ENCODE results near the gene SOHLH2. TPM values are rescaled to one million over a fixed set of nuclear protein-coding genes. Genes with fewer than 3 reads are reported as not detected.

Gene SOHLH2
- total RNA-seq, 8 experiments from 2014 or later: 0.20 to 6.0 (median 3.8) TPM; not detected in 1

- ATAC-seq (replicated peaks in 6 of 8): no peak
- Histone ChIP-seq H3K27ac (no peak overlapping the region), H3K4me3 (no peak overlapping the region), H3K4me1 (replicated peaks in 1 of 2) (no peaks in the 10 kb centered on the region)
- 0 to 100% (median 93%) methylated on average over 1 to 3 of the region's 4 CpGs; no CpG with 5 or more reads in 3 of the 10 experiments for WGBS, 10 experiments
- in situ Hi-C loops (cut with MboI; ENCODE audit: low pct_unique_long_range_greater_than_20kb in 2 of 9, low sequenced_read_pairs in 9 of 9, unreplicated experiment in 9 of 9): no loop called here
Observed at GRCh38 chr13:36173571-36174322, 40.6 kb downstream of the SOHLH2 start.

DNA sequence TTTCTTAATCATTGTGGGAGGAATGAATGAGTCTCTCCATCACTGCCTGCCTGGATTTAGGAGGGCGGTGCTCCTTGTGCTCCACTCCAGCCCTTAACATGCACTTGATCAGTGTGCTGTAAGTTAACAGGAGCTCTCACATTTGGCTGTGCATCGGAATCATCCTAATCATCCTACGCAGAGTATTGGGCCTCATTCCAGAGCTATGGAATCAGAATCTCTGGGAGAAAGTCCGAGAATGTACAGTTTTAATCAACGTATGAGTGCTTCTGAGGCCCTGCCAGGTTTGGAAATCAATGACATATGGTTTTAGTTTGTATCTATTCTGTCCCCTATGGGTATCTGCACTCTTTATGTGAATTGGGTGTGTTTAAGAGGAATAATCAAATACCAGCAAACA lies 48.3 kb downstream of the SOHLH2 start:
- Histone ChIP-seq H3K4me3 (no peak overlapping the region), H3K27ac (no peak overlapping the region), H3K4me1 (replicated peaks in 1 of 2) (peaks cover 17 to 22% of the 10 kb centered on the region in 2 donors)
- 40 to 100% (median 83%) methylated on average over 1 to 5 of the region's 5 CpGs; no CpG with 5 or more reads in 1 of the 10 experiments for WGBS, 10 experiments
- no peak for ATAC-seq (replicated peaks in 6 of 8)
- in situ Hi-C loops (cut with MboI; ENCODE audit: low pct_unique_long_range_greater_than_20kb in 2 of 9, low sequenced_read_pairs in 9 of 9, unreplicated experiment in 9 of 9): no loop called here

- Histone ChIP-seq H3K27ac (peak overlapping the region; percentile 16 to 27), H3K4me3 (no peak overlapping the region), H3K4me1 (replicated peaks in 1 of 2) (peaks cover 17 to 22% of the 10 kb centered on the region in 2 donors)
- in situ Hi-C loops (cut with MboI; ENCODE audit: low pct_unique_long_range_greater_than_20kb in 2 of 9, low sequenced_read_pairs in 9 of 9, unreplicated experiment in 9 of 9): no loop called here
- peak in 6 of 8 experiments; percentile 37 to 86 (median 80) for ATAC-seq (replicated peaks in 6 of 8)
- 34 to 93% (median 65%) methylated on average over 1 to 7 of the region's 7 CpGs; no CpG with 5 or more reads in 1 of the 10 experiments for WGBS, 10 experiments
Observed at GRCh38 chr13:36163809-36164308, 50.5 kb downstream of the SOHLH2 start.

DNA sequence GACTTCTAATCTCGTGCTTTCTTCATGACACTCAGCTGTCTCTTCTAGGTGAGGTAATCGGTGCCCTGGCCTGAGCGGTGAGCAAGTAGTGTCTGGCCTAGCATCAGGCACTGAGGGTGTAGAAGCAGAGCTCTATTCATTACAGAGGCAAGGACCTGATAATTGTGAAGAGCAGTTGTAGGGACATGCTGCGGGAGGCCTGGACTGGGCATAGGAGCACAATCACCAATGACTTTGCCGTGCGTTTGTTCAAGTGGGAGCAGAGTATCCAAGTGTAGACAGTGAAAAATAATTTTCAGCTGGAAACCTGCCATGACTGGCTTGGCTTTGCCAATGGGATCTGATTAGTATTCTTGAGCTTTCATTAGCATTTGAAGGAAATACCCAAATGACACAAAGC lies 51.1 kb downstream of the SOHLH2 start:
- Histone ChIP-seq H3K4me1 (replicated peaks in 1 of 2) (peaks cover 20 to 22% of the 10 kb centered on the region in 2 donors), H3K4me3 (no peak overlapping the region), H3K27ac (peak overlapping the region in 1 of 2 donors; percentile 27)
- WGBS, 10 experiments: 33 to 88% (median 71%) methylated on average over 1 to 6 of the region's 6 CpGs; no CpG with 5 or more reads in 1 of the 10 experiments
- in situ Hi-C loops (cut with MboI; ENCODE audit: low pct_unique_long_range_greater_than_20kb in 2 of 9, low sequenced_read_pairs in 9 of 9, unreplicated experiment in 9 of 9): no loop called here
- peak in 5 of 8 experiments; percentile 86 to 94 (median 89) for ATAC-seq (replicated peaks in 6 of 8)

- Histone ChIP-seq H3K4me3 (no peak overlapping the region), H3K27ac (no peak overlapping the region), H3K4me1 (replicated peaks in 1 of 2) (peaks cover 31 to 44% of the 10 kb centered on the region in 2 donors)
- in situ Hi-C loops (cut with MboI; ENCODE audit: low pct_unique_long_range_greater_than_20kb in 2 of 9, low sequenced_read_pairs in 9 of 9, unreplicated experiment in 9 of 9): no loop called here
- WGBS, 10 experiments: 0 to 94% (median 81%) methylated on average over 1 to 4 of the region's 4 CpGs
- ATAC-seq (replicated peaks in 6 of 8): no peak
Observed at GRCh38 chr13:36160297-36160696, 54.1 kb downstream of the SOHLH2 start.

GRCh38 chr13:36158611-36159010 lies 55.7 kb downstream of the SOHLH2 start:
- Histone ChIP-seq H3K27ac (no peak overlapping the region), H3K4me3 (no peak overlapping the region), H3K4me1 (replicated peaks in 1 of 2) (peaks cover 24 to 46% of the 10 kb centered on the region in 2 donors)
- 0 to 100% (median 89%) methylated on average over 1 to 4 of the region's 4 CpGs for WGBS, 10 experiments
- in situ Hi-C loops (cut with MboI; ENCODE audit: low pct_unique_long_range_greater_than_20kb in 2 of 9, low sequenced_read_pairs in 9 of 9, unreplicated experiment in 9 of 9): no loop called here
- no peak for ATAC-seq (replicated peaks in 6 of 8)

DNA sequence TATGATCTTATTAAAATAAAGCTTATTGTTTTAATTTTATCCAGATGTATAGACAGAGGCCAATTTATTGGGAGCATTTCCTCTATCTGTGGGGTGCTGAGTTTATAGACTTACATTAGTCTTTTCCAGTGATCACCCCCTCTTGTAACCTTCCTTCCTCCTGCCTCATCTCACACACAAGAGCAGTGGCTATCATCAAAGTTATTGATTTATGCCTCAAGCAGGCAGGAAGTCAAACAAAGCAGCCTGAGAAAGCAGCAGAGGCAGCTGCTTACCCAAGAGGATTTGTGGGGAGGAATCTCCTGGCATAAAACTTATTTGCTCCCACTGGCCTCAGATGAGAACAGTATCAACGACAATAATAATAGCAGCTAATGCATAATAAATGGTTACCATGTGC lies 56.9 kb downstream of the SOHLH2 start:
- Histone ChIP-seq H3K4me3 (no peak overlapping the region), H3K4me1 (replicated peaks in 1 of 2) (peaks cover 13 to 36% of the 10 kb centered on the region in 2 donors), H3K27ac (no peak overlapping the region)
- in situ Hi-C loops (cut with MboI; ENCODE audit: low pct_unique_long_range_greater_than_20kb in 2 of 9, low sequenced_read_pairs in 9 of 9, unreplicated experiment in 9 of 9): no loop called here
- 0 to 55% (median 10%) methylated on average over 1 of the region's 1 CpG; no CpG with 5 or more reads in 6 of the 10 experiments for WGBS, 10 experiments
- peak in 1 of 8 experiments; percentile 53 for ATAC-seq (replicated peaks in 6 of 8)

- H3K4me3 ChIP-seq: peak overlapping the region; percentile 19 to 35 (median 27)
- peak in 7 of 8 experiments; percentile 61 to 93 (median 90) for ATAC-seq (replicated peaks in 6 of 8)
- H3K4me1 ChIP-seq (replicated peaks in 1 of 2): peaks cover 12 to 36% of the 10 kb centered on the region in 2 donors
- in situ Hi-C loops (cut with MboI; ENCODE audit: low pct_unique_long_range_greater_than_20kb in 2 of 9, low sequenced_read_pairs in 9 of 9, unreplicated experiment in 9 of 9): no loop called here
- H3K27ac ChIP-seq: peak overlapping the region; percentile 72 to 73
- 12 to 80% (median 29%) methylated on average over 1 to 16 of the region's 35 CpGs; no CpG with 5 or more reads in 3 of the 10 experiments for WGBS, 10 experiments
Observed at GRCh38 chr13:36154567-36155291, 59.6 kb downstream of the SOHLH2 start.

- in situ Hi-C loops (cut with MboI; ENCODE audit: low pct_unique_long_range_greater_than_20kb in 2 of 9, low sequenced_read_pairs in 9 of 9, unreplicated experiment in 9 of 9): no loop called here
- ATAC-seq (replicated peaks in 6 of 8): no peak
- Histone ChIP-seq H3K4me1 (replicated peaks in 1 of 2) (peaks cover 3 to 17% of the 10 kb centered on the region in 2 donors), H3K4me3 (no peak overlapping the region), H3K27ac (no peak overlapping the region)
- 17 to 100% (median 90%) methylated on average over 1 of the region's 1 CpG; no CpG with 5 or more reads in 6 of the 10 experiments for WGBS, 10 experiments
Observed at GRCh38 chr13:36151591-36151990, 62.8 kb downstream of the SOHLH2 start.

- no peaks in the 10 kb centered on the region for H3K4me1 ChIP-seq (replicated peaks in 1 of 2)
- in situ Hi-C loops (cut with MboI; ENCODE audit: low pct_unique_long_range_greater_than_20kb in 2 of 9, low sequenced_read_pairs in 9 of 9, unreplicated experiment in 9 of 9): no loop called here
- WGBS, 10 experiments: 40 to 100% (median 100%) methylated on average over 1 of the region's 1 CpG; no CpG with 5 or more reads in 3 of the 10 experiments
- H3K27ac ChIP-seq: no peak overlapping the region
- no peak for ATAC-seq (replicated peaks in 6 of 8)
- H3K4me3 ChIP-seq: no peak overlapping the region
Observed at GRCh38 chr13:36148446-36148845, 65.9 kb downstream of the SOHLH2 start.

DNA sequence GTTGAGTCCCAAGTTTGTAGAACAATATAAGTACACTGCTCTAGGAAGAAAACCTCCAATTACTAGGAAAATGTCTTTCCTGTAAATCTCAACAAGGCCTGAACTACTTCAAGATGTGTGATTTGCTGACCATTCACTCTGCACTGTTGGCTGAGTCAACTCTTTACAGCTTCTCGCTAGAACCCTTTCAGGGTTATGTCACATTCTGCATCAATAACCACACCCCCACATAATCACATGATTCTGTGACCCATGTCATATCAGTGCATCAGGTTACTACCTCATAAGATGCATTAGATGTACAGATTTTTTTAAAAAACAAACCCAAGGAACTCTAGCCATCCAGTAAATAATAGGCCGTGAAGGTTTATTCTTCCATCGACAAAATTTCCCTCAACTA lies 67.0 kb downstream of the SOHLH2 start:
- 90 to 100% (median 100%) methylated on average over 1 to 3 of the region's 3 CpGs for WGBS, 10 experiments

DNA sequence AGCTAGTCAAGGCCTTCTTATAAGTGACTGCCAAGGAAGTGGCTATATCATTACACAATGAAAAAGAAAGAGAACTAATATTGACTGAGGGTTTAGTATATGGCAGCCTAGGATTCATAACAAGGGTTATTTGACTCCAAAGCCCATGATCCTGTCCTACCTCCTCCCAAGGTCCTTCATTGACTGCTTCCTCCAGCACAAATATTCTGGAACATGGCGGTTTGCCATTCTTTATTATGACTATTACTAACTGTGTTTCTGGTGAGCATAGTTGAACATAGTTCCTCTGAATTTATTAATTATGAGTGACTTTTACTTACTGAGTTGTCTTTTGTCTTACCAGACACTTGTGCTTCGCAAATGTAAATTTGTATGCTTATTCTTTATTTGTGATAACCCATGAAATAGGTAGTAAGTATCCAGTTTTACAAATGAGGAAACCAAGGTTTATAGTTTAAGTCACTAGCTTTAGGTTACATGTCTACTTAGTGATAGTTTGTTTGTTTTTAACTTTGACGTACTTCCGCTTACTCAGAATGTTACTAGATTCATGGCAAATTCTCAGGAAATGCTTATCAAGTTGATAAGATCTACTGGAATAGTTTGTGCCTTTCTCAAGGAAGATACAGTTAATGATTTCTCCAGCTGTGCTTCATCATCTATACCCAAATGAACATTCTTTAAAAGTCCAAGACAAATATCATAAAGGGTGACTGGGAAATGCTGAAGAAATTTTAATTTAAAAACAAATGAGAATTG lies 67.7 kb downstream of the SOHLH2 start:
- 40 to 100% (median 96%) methylated on average over 1 to 4 of the region's 4 CpGs for WGBS, 10 experiments
- Histone ChIP-seq H3K4me1 (replicated peaks in 1 of 2) (no peaks in the 10 kb centered on the region), H3K27ac (no peak overlapping the region), H3K4me3 (no peak overlapping the region)
- in situ Hi-C loops (cut with MboI; ENCODE audit: low pct_unique_long_range_greater_than_20kb in 2 of 9, low sequenced_read_pairs in 9 of 9, unreplicated experiment in 9 of 9): no loop called here
- ATAC-seq (replicated peaks in 6 of 8): no peak

More for the DNA sequence above, 67.0 kb downstream of the SOHLH2 start:
- in situ Hi-C loops (cut with MboI; ENCODE audit: low pct_unique_long_range_greater_than_20kb in 2 of 9, low sequenced_read_pairs in 9 of 9, unreplicated experiment in 9 of 9): no loop called here
- ATAC-seq (replicated peaks in 6 of 8): peak in 1 of 8 experiments; percentile 75
- Histone ChIP-seq H3K27ac (no peak overlapping the region), H3K4me1 (replicated peaks in 1 of 2) (no peaks in the 10 kb centered on the region), H3K4me3 (no peak overlapping the region)

Measured in motor neuron (in vitro differentiated cells).